WERI-Rb-1 (cell line): ENCODE measurements around the gene UVRAG.

ENCODE experiments used
- DNase-seq: peaks from one replicate; pipeline ENCODE4 v3.0.0-alpha.2; 2020
- H3K27ac ChIP-seq: fragments of 250-450 bp; sonication (Bioruptor Pico); 2 replicates; pipeline ENCODE4 v1.5.1; 2020; ENCODE audit warnings: mild to moderate bottlenecking, moderate library complexity
- H3K27me3 ChIP-seq: fragments of 250-450 bp; sonication (Bioruptor Pico); 2 replicates; pipeline ENCODE4 v1.5.1; 2021; ENCODE audit warnings: mild to moderate bottlenecking, low read depth, moderate library complexity; ENCODE audit not compliant: insufficient read depth, severe bottlenecking
- H3K36me3 ChIP-seq: fragments of 250-450 bp; sonication (Bioruptor Pico); 2 replicates; pipeline ENCODE4 v1.5.1; 2020; ENCODE audit warnings: mild to moderate bottlenecking, moderate library complexity
- H3K4me3 ChIP-seq: 2 replicates; pipeline ENCODE4 v1.5.1; 2011; ENCODE audit warnings: low read depth, mild to moderate bottlenecking, control low read depth, low read length
- H3K9me3 ChIP-seq: fragments of 250-450 bp; sonication (Bioruptor Pico); 2 replicates; pipeline ENCODE4 v1.5.1; 2021; ENCODE audit warnings: mild to moderate bottlenecking, moderate library complexity; ENCODE audit not compliant: severe bottlenecking
- TF ChIP-seq, protein P1 (sequence below): IDR thresholded peaks from 2 replicates; pipeline ENCODE4 v1.5.1; 2011; ENCODE audit warnings: low read depth, mild to moderate bottlenecking, control low read depth, inconsistent platforms, low read length

Gene UVRAG

GRCh38 chr11:75839851-75840250 lies 24.8 kb downstream of the UVRAG start:
- H3K27me3 ChIP-seq: no peaks in the 10 kb centered on the region
- H3K9me3 ChIP-seq: no peaks in the 10 kb centered on the region
- DNase-seq: no peak
- no peaks in the 10 kb centered on the region for H3K36me3 ChIP-seq
- no peak overlapping the region for H3K27ac ChIP-seq
- no peak overlapping the region for H3K4me3 ChIP-seq
- TF ChIP-seq, protein P1, sequence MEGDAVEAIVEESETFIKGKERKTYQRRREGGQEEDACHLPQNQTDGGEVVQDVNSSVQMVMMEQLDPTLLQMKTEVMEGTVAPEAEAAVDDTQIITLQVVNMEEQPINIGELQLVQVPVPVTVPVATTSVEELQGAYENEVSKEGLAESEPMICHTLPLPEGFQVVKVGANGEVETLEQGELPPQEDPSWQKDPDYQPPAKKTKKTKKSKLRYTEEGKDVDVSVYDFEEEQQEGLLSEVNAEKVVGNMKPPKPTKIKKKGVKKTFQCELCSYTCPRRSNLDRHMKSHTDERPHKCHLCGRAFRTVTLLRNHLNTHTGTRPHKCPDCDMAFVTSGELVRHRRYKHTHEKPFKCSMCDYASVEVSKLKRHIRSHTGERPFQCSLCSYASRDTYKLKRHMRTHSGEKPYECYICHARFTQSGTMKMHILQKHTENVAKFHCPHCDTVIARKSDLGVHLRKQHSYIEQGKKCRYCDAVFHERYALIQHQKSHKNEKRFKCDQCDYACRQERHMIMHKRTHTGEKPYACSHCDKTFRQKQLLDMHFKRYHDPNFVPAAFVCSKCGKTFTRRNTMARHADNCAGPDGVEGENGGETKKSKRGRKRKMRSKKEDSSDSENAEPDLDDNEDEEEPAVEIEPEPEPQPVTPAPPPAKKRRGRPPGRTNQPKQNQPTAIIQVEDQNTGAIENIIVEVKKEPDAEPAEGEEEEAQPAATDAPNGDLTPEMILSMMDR: no peak

- Histone ChIP-seq H3K36me3 (no peaks in the 10 kb centered on the region), H3K27me3 (no peaks in the 10 kb centered on the region), H3K27ac (no peak overlapping the region), H3K9me3 (no peaks in the 10 kb centered on the region), H3K4me3 (no peak overlapping the region)
- DNase-seq: no peak
- TF ChIP-seq, protein P1: no peak
Observed at GRCh38 chr11:75840522-75840921, 25.5 kb downstream of the UVRAG start.

DNA sequence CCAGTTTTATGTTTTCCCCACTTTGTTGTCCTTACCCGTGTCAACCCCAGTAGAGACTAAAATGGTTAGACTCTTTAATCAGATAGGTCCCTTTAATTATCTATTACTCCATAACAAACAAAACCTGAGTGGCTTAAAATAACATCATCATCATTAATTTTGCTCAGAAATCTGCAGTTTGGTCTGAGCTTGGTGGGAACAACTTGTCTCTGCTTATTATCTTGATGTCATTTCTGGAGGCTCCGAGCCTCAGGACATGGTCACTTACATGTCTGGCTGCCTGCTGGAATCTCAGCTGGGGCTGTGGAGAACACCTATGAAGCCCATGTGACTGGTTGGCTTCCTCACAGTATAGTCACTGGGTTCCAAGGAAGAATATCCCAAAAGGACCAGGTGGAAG lies 26.7 kb downstream of the UVRAG start:
- no peaks in the 10 kb centered on the region for H3K36me3 ChIP-seq
- DNase-seq: no peak
- TF ChIP-seq, protein P1: no peak

GRCh38 chr11:75845324-75845723 lies 30.3 kb downstream of the UVRAG start:
- no peak for DNase-seq
- Histone ChIP-seq H3K27me3 (no peaks in the 10 kb centered on the region), H3K27ac (no peak overlapping the region), H3K36me3 (no peaks in the 10 kb centered on the region), H3K9me3 (no peaks in the 10 kb centered on the region), H3K4me3 (no peak overlapping the region)
- TF ChIP-seq, protein P1: no peak

More for the DNA sequence above, 26.7 kb downstream of the UVRAG start:
- Histone ChIP-seq H3K9me3 (no peaks in the 10 kb centered on the region), H3K4me3 (no peak overlapping the region), H3K27me3 (no peaks in the 10 kb centered on the region), H3K27ac (no peak overlapping the region)

DNA sequence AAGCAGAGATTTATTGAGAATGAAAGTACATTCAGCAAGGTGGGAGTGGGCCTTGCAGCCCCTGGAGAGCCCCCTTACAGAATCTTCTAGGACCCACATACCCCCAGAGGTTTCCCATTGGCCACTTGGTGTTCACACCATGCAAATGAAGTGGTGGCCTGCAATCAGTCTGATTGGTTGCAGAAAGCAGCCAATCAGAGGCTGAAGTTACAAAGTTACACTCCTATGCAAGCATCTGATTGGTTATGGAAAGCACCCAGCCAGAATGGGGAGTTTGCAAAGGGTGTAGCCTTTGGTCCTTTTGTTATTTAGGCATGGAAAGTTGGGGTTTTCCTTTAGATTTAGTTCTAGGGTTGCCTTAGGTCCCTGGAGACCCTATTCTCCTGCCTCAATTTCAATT lies 34.9 kb downstream of the UVRAG start:
- Histone ChIP-seq H3K4me3 (no peak overlapping the region), H3K36me3 (peaks cover 3% of the 10 kb centered on the region; the same call in 1 of the 2 replicates), H3K9me3 (no peaks in the 10 kb centered on the region), H3K27me3 (no peaks in the 10 kb centered on the region), H3K27ac (no peak overlapping the region)
- TF ChIP-seq, protein P1: no peak
- no peak for DNase-seq

DNA sequence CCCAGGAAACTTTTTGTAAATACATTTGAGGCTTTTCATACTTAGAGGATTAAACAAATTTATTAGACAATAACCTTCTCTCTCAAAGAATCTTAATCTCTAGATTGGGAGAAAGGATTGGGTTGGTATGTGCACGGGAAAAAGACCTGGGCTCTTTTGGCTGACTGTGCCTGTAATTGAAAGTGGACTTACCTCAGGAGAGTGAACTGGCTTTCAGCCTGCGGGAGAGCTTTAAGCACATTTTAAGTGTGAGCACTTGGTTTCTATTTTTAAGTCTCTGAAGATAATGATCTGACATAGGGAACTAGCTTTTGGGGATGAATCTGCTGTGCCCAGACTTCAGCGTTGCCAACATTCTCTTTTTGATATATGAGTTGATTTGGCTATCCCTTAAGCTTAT lies 35.8 kb downstream of the UVRAG start:
- Histone ChIP-seq H3K9me3 (no peaks in the 10 kb centered on the region), H3K27ac (no peak overlapping the region), H3K4me3 (no peak overlapping the region), H3K27me3 (no peaks in the 10 kb centered on the region), H3K36me3 (peaks cover 3% of the 10 kb centered on the region; the same call in 1 of the 2 replicates)
- TF ChIP-seq, protein P1: no peak
- no peak for DNase-seq
